ENCODE results near the gene PPP4R4.

PPP4R4 gene

DNA sequence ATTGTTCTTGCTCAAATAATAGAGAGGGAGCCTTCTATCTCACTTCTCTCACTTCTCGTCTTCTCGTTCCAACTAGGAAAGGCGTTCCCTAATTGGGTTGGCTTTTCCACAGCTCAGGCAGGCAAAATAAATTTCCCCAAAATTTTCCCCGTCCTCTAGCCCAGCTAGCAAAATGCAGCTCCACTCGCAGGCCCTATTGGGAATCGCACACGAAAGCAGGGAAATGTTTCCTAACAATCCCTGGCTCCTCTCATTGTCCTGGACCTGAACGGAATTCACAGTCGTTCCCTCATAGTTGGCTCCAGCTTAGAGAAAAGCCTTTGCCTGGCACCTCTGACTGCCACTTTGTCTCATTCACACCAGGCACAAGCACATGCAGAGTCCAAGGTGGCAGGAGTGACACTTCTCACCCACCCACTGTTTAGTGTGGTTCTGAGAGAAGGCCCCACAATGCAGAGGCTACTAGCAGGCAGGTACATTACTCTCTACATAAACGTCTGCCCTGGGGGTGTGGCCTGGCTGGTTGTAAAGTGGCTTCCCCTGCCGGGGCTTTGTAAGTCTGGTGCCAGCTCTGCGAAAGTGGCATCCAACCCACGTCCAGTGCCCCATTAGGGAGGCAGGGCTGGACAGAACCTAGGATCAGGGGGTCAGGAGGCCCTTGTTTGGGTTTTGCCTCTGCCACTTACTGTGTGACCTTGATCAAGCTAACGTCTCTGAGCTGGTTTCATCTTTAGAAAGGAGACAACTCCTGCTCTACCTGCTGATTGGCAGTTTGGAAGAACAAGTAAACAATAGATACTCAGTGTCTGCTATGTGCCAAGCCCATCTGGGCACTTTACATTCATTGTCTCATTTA lies 114.7 kb downstream of the PPP4R4 start:
- DNase-seq (ENCODE audit: low read depth), result no peak
- no peak for TF ChIP-seq CTCF (IDR thresholded peaks at IDR 0.05; ENCODE audit: insufficient read depth, low read depth, low read length, missing control alignments)
- no peak overlapping the region for H3K4me3 ChIP-seq (ENCODE audit: low read depth, low read length)

DNA sequence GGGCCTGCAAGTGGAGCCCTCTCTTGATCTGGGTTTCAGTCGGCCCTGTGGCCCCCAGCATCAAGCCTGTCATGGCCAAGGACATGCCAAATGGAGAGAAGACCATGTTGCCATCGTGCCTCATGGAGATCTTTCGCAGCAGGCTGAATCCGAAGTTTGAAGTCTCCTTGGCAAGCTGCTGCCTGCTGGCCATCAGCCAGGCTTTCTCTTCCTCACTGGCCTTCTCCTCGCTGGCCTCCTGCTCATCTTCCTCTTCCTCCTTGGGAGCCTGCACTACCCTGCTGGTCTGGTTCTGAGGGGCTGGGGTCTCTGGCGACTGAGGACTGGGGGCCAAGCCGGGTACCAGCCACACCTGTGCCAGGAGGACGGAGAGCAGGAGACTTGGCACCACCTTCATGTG lies 116.1 kb downstream of the PPP4R4 start:
- no peak overlapping the region for H3K4me3 ChIP-seq (ENCODE audit: low read depth, low read length)
- TF ChIP-seq CTCF (IDR thresholded peaks at IDR 0.05; ENCODE audit: insufficient read depth, low read depth, low read length, missing control alignments), result no peak
- no peak for DNase-seq (ENCODE audit: low read depth)

- no peak for TF ChIP-seq CTCF (IDR thresholded peaks at IDR 0.05; ENCODE audit: insufficient read depth, low read depth, low read length, missing control alignments)
- DNase-seq (ENCODE audit: low read depth), result no peak
- H3K4me3 ChIP-seq (ENCODE audit: low read depth, low read length), result no peak overlapping the region
Measured at GRCh38 chr14:94291159-94291905, 117.2 kb downstream of the PPP4R4 start.

GRCh38 chr14:94291906-94292525 lies 117.9 kb downstream of the PPP4R4 start:
- no peak for DNase-seq (ENCODE audit: low read depth)
- TF ChIP-seq CTCF (IDR thresholded peaks at IDR 0.05; ENCODE audit: insufficient read depth, low read depth, low read length, missing control alignments), result no peak
- H3K4me3 ChIP-seq (ENCODE audit: low read depth, low read length), result no peak overlapping the region

GRCh38 chr14:94292526-94292871 lies 118.4 kb downstream of the PPP4R4 start:
- no peak for DNase-seq (ENCODE audit: low read depth)
- no peak for TF ChIP-seq CTCF (IDR thresholded peaks at IDR 0.05; ENCODE audit: insufficient read depth, low read depth, low read length, missing control alignments)
- no peak overlapping the region for H3K4me3 ChIP-seq (ENCODE audit: low read depth, low read length)

DNA sequence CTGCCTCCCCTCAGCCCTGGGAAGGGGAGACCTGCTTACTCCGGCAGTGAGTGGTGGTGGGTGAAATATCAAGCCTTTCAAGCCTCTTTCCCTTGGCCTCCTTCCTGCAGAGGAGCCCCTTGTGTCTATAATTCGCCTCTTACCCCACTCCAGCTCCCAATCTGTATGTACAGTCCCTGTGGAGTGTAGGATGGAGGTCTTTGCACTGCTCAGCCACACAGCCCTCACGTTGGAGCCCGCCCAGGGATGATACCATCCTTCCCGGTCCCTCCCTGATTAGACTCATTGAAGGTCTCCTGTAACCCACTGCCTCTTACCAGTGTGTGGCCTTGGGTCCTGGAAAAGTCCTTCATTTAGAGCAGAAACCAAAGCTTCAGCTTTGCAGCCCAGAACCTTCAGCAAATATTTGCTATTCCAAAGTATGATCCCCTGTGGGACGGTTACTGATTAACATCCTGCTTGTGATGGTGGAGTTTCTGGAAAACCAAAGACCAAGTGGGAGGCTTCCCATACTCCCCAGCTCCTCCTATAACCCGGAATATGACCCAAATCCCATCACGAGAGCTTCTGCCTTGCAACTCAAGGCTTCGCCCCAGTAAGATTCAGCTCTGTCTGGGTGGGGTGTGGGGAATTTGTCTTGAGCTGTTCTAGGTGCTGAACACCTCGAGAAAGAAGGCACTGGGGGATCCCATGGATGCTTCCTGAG lies 118.9 kb downstream of the PPP4R4 start, which contains the start of gene SERPINA10:
SERPINA10 (minus strand) TSS at position 397 of the 706 bp plus-strand sequence. CDS start 2,675 bp downstream, outside the sequence.
- H3K4me3 ChIP-seq (ENCODE audit: low read depth, low read length), result no peak within 1 kb of the TSS
- no peak for TF ChIP-seq CTCF (IDR thresholded peaks at IDR 0.05; ENCODE audit: insufficient read depth, low read depth, low read length, missing control alignments)
- DNase-seq (ENCODE audit: low read depth), result no peak

Measured in GM12865 (cell line).